CD4-positive, alpha-beta T cell treated with Interleukin-12 subunit alpha and Interleukin-12 subunit beta, for 1 hour (primary cell): ENCODE data around the gene TAL1.

Source experiments
- DNase-seq: peaks from one replicate; pipeline ENCODE4 v3.0.0-alpha.2; 2020

The TAL1 gene

DNA sequence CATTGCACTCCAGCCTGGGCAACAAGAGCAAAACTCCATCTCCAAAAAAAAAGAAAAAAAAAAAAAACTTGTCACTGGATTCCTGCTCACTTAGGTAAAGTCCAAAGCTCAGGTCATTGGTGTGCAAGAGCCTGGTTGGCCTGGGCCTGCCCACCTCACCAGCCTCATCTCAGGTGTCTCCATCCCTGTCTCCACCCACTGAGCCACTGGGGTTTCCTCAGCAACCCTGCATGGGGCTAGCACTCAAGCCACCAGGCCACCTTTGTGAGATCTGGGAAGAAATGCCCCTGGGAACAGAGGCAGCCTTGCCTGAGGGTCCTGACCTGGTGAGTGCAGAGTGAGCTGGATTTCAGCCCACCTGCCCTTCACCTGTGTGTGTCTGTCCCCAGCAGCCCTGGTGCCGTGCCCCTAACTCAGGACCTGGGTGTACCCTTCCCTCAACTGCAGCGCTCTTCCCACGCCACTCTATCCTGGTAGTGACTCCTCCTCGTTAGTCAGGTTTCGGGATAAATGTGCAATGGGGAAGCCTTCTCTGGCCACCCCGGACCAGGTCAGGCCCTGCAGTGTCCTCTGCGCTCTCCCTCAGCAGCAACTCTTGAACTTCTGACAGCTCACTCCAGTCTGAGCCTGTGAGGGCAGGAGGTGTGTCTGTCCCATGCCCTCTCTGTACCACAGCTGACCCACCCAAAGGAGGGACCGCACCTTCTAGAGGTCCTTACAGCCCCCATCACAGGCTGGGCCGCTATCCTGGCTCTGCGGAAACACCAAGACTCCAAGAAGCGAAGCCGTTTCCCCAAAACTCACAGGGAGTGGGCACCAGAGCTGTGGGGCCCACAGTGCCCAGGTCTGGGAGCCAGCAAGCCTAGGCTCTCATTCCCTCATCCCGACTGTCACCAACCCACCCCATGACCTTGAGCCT lies 45.5 kb downstream of the TAL1 start:
- DNase-seq = no peak

DNA sequence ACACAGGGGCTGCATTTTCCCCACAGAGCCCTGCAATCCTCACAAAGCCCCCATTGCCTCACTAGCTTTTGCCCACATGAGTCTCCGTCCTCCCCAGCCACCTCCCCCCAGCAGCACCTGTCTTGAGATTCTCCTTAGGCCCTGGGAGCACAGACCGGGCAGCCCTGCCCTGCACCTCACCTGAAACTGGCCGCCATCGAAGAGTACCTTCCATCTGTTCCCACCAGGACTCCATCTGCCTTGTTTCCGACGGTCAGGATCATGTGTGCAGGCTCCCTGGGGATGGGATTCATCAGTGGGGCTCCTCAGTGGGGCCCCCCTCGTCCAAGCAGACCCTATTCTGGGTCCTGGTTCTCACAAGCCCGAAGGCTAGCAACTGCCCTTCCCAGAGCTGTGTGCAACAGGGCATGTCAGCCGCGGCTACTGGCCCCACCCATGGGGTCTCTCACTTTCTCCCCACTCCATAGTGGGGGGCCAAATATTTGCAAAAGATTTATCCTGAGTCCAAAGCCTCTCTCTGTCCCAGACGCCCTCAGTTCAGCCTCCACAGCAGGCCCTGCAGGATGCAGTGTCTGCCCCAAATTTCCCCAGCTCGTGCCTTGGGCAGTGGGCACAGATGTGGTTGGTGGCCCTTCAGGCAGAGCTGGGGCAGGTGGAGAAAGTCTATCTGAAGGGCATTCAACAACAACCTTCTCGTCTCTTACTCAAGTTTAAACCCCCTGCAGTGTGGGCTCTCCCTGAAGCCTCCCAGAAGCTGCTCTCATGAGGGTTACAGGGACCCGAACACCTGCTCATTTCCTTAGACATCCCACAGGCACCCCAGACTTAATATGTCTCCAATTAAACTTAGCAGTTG lies 47.0 kb downstream of the TAL1 start:
- DNase-seq = no peak

DNA sequence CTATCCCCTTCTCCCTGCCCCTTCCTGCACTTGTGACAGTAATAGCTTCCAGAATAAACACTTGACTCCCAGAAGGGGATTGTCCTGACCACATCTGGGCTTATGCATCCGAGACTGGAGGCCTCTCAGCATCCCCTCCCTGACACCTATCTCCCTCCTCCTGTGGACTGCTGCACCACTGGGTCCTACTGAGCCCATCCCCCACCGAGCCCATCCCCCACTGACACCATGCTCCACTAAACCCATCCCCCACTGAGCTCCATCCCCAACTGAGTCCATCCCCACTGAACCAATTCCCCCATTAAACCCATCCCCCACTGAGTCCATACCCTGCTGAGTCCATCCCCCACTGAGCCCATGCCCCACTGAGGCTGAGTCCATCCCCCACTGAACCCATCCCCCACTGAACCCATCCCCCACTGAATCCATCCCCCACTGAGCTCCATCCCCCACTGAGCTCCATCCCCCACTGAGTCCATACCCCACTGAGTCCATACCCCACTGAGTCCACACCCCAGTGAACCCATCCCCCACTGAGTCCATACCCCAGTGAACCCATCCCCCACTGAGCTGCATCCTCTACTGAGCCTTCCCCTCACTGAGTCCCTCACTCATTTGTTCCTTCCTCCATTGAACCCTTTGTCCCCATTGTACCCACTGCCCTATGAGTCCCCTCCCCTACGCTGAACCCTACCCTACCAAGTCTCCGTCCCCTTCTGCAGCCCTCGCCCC lies 47.8 kb downstream of the TAL1 start:
- no peak for DNase-seq

GRCh38 chr1:47183308-47184089 lies 48.5 kb downstream of the TAL1 start:
- DNase-seq = no peak

DNA sequence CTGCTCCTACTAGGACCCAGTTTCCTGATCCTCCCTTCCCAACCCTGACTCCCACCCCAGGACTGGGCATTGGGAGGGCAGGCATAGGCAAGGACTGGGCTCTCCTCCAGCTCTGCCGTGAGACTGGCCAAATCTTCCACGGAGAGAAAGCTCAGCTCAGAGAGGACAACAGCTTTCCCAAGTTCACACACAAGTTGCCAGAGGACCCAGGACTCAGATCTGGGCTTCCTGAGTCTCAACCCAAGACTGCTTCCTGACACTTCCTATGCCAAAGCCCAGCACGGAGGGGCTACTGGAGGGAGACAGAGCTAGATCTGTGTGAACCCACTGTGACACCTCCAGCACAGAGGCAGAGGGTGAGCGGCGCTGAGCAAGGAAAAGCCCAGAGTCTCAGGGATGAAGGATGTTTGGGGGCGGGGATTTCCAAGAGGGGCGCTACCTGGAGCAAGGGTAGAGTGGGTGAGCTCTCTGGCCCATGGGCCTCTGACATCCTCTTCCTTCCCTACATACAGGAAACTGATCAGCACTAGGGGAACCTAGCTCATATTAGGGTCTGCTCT lies 49.3 kb downstream of the TAL1 start:
- no peak for DNase-seq

DNA sequence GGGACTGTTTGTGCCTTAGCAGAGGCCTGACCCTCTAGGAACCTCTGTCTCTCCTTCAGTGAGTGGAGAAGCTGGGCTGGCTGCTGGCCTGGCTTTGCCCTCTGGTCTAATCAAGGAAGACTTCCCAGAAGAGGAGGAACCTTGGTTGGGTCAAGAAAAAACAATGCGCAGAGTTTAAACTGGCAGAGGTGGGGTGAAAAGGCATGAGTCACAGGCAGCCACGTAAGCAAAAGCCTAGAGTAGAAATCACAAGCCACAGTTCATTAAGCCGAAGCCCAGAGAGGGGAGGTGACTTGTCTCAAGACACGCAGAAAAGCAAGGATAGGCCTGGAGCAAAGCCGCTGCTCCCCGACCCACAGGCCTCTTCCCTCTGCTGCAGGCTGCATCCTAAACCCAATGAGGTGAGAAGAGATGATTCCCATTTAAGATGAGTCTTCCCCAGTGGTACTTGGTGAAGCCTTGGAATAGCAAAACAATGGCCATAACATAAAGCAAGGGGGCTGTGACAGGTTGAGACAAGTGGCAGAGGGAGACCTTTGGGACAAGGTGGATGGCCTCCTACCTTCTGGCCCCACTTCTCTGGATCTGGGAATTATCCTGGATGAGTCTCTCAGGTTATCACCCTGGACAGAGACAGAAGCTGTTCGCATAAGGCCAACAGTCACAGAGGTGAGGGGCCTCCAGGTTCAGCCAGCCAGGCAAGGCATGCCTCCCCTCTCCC lies 49.9 kb downstream of the TAL1 start:
- DNase-seq = no peak

DNA sequence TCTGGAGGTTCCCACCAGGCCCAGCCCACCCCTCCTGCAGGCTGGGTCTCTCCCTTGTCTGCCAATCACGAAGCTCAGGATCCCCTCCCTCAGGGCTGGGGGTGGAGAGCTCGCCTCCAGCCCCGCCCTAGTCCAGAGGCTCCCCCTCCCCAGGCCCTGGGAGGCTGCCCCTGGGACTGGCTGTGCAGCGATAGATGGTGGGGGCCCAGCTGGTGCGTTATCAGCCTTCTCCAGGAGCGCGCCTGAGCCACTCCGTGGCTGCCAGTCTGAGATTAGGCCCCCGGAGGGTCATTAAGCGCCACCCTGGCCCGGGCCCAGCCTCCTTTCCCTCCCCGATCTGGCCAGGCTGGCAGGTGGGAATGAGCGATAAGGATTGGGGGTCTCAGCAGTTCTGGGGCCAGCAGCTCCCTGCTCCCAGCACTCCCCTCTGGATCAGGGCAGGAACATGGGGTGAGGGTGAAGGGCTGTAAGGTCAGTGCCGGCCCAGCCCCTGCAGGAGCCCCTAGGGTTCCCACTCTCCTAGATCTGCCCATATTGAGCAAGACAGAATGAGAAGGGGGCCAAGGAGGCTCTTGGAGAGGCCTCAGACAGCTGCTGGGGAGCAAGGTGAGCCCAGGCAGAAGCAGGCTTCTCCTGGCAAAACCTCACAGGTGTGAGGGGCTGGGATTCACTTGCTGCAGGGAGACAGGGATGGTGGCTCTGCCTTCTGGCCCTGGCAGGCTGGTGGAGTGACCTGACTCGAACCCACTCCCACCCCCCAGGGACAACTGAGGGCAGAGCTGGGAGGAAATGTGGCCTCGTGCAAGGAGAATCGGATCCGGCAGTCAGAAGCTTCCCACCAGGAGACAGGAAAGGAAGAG lies 50.7 kb downstream of the TAL1 start:
- no peak for DNase-seq

GRCh38 chr1:47180603-47181094 lies 51.4 kb downstream of the TAL1 start:
- no peak for DNase-seq

DNA sequence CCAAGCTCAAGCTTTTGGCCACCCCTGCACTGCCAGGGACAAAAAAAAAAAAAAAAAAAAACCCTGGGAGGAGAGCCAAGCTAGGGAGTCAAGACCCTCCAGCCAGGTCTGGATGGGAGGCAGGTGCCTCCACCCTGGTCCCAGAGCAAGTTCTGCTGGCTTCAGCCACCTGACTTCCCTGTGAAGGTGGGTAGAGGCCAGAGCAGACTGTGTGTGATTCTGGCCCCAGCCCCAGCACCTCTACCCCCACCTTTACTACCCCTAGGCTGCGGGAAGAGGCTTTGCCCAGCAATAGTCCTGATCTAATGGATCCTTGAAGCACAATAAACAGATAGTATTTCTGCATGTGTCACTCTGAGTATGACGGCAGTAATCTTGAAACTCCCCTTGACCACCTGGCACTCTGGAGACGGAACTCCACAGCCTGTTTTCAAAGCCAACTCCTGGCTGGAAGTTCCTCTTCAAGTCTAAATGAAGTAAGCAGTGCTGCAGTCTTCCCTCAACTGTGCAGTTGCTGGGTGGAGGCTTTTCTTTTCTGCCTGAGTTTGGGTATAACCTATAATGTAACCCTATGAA lies 51.9 kb downstream of the TAL1 start:
- no peak for DNase-seq

DNA sequence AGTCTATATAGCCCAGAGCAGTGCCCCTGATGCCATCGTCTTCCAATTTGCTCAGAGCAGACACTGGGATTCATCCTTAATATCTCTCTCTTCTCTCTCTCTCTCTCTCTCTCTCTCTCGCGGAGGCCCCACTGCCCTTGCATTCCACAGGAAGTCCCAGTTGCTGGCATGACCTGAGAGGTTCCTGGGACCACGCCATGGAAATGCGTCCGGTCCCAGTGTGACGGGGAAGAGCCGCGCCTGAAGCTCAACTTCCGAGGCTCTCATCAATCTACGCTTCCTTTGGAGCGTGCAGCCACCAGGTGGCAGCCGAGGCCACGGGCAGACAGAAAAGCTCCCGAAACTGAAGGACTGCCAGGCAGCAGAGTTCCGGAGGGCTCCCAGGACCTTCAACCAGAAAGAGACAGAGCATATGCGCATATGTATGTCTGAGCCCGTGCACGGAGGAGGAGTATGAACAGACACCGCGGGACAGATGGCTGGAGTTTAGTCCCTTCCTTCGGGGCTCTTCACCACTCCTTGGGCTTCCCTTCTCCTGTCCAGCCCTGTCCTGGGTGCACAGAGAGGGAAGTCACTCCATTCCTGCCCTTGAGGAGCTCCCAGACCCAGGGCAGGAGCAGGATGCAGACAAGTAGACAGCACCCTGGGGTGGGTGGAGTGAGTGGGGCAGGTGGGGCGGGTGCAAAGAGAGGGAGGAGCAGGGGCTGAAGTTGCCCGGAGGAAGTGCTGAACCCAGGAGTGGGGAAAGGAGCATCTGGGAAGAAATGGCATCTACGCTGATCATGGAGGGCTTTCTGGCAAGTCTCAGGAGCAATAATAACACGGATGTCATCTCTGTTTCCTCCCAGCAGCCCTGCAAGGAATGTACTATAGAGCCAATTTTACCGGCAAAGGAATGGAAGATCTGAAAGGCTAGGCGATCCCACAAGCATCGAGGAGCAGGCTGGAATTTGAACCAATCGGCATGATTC lies 52.7 kb downstream of the TAL1 start:
- peak; percentile 68 for DNase-seq

- DNase-seq = no peak
Observed at GRCh38 chr1:47178654-47179016, 53.4 kb downstream of the TAL1 start.

- DNase-seq = no peak
Observed at GRCh38 chr1:47178020-47178419, 54.0 kb downstream of the TAL1 start.

DNA sequence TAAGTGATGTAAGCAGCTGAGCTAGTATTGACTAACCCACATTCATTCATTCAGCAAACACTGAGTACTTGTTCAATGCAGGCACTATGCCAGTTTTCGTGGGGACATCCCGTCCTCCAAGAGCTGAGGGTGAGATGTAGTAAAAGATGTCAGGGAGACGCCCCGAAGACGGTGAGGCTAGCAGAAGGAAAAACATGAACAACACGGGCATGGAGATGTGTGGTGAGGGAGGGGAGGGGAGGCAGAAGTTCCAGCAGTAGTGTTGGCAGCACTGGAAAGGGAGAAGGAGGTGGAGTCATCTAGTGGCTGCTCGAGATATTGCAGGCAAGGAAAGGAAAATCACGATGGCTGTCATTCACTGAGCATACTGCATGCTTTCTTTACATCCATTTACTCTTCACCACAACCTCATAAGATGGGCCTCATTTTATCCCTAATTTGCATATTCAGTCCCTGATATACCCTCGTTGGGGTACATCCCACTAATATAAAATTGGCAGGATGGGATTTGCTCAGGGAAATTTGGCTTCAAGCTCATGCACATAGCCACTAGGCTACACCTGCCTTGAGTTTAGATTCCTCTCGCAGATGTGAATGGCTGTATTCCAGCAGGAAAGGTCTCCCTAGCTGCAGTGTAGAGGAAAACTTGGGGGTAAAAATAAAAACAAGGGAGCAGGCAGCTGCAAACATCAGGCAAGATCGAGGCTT lies 56.6 kb downstream of the TAL1 start:
- peak; percentile 36 for DNase-seq

DNA sequence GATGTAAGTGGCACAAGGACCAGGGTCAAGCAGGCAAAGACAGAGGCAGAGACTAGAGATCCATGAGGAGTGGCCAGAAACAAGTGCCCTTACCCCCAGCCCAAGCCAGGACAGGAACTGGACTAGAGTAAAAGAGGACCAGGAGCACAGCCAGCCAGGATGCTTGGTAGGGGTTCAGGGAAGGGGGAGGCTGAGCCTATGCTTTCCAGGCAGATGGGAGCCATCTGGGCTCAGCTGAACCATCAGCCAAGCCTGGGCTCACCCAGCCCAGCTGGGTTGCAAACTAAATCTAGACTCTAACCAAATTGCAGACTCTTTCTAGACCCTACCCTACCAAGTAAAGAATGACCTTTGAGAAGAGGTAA lies 57.4 kb downstream of the TAL1 start:
- DNase-seq = no peak

GRCh38 chr1:47172782-47173181 lies 59.2 kb downstream of the TAL1 start:
- DNase-seq = no peak
